Sigmoid colon (tissue), 4 donors: ENCODE results near the gene AACS.

Experiments used
- EP300 ChIP-seq, 4 donors: sonication (generic); formaldehyde crosslinking; IDR thresholded peaks; one replicate each; pipeline ENCODE4 v1.6.1; 2017; ENCODE audit warnings: antibody characterized with exemption in 4 of 4
- POLR2A ChIP-seq, 2 donors: fragments of 450-650 bp; IDR thresholded peaks; one replicate each; pipeline ENCODE4 v1.6.1; 2016; ENCODE audit warnings: antibody characterized with exemption in 2 of 2, mild to moderate bottlenecking in 2 of 2, moderate library complexity in 2 of 2
- TF ChIP-seq, protein P1 (sequence below), 4 experiments: fragments of 450-650 bp in 3 of 4; fragments of 200-600 bp in 1 of 4; IDR thresholded peaks; one replicate each; pipeline ENCODE4 v1.5.1; 2016 to 2019; ENCODE audit warnings: antibody characterized with exemption in 4 of 4, mild to moderate bottlenecking in 3 of 4, moderate library complexity in 2 of 4

DNA sequence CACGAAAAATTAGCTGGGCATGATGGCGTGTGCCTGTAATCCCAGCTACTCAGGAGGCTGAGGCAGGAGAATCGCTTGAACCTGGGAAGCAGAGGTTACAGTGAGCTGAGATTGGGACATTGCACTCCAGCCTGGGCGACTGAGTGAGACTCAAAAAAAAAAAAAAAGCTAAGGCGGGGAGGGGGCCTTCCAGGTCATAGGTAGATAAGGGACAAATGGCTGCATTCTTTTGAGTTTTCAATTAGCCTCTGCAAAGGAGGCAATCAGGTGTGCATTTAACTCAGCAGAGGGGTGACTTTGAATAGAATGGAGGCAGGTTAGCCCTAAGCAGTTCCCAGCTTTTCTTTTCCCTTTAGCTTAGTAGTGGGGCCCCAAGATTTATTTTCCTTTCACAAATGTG is 743 bp upstream of the AACS start:
- TF ChIP-seq, protein P1, sequence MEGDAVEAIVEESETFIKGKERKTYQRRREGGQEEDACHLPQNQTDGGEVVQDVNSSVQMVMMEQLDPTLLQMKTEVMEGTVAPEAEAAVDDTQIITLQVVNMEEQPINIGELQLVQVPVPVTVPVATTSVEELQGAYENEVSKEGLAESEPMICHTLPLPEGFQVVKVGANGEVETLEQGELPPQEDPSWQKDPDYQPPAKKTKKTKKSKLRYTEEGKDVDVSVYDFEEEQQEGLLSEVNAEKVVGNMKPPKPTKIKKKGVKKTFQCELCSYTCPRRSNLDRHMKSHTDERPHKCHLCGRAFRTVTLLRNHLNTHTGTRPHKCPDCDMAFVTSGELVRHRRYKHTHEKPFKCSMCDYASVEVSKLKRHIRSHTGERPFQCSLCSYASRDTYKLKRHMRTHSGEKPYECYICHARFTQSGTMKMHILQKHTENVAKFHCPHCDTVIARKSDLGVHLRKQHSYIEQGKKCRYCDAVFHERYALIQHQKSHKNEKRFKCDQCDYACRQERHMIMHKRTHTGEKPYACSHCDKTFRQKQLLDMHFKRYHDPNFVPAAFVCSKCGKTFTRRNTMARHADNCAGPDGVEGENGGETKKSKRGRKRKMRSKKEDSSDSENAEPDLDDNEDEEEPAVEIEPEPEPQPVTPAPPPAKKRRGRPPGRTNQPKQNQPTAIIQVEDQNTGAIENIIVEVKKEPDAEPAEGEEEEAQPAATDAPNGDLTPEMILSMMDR (IDR thresholded peaks at IDR 0.05), result no peak
- TF ChIP-seq POLR2A (IDR thresholded peaks at IDR 0.05), result no peak
- no peak for TF ChIP-seq EP300 (IDR thresholded peaks at IDR 0.05)
